H9 (cell line): ENCODE measurements around the gene PLXNA4. TPM values are rescaled to one million over a fixed set of nuclear protein-coding genes. Genes with fewer than 3 reads are reported as not detected.

Experiments
- DNase-seq: peaks from one replicate; pipeline ENCODE4 v3.0.0-alpha.2; 2017
- H2AFZ ChIP-seq: one replicate; pipeline ENCODE4 v1.6.1; 2013; ENCODE audit warnings: mild to moderate bottlenecking, low read length, control low read depth, moderate library complexity
- H2AK5ac ChIP-seq: 2 replicates; pipeline ENCODE4 v1.6.1; 2013; ENCODE audit warnings: low read length, control low read depth, mixed read lengths; ENCODE audit not compliant: insufficient read length
- H2BK120ac ChIP-seq: one replicate; pipeline ENCODE4 v1.6.1; 2013; ENCODE audit warnings: low read depth, mild to moderate bottlenecking, low read length, control low read depth, inconsistent platforms; ENCODE audit not compliant: poor library complexity, severe bottlenecking
- H2BK12ac ChIP-seq: 2 replicates; pipeline ENCODE4 v1.6.1; 2013; ENCODE audit warnings: low read length, control low read depth, mixed read lengths, low read depth; ENCODE audit not compliant: insufficient read length
- H2BK15ac ChIP-seq: 2 replicates; pipeline ENCODE4 v1.6.1; 2013; ENCODE audit warnings: low read depth, low read length, control low read depth
- H2BK20ac ChIP-seq: one replicate; pipeline ENCODE4 v1.6.1; 2013; ENCODE audit warnings: low read depth, mild to moderate bottlenecking, low read length, control low read depth, inconsistent platforms; ENCODE audit not compliant: poor library complexity, severe bottlenecking
- H2BK5ac ChIP-seq: 2 replicates; pipeline ENCODE4 v1.6.1; 2013; ENCODE audit warnings: low read length, control low read depth, mixed read lengths; ENCODE audit not compliant: insufficient read length
- H3K14ac ChIP-seq: 2 replicates; pipeline ENCODE4 v1.6.1; 2013; ENCODE audit warnings: low read length, control low read depth; ENCODE audit not compliant: insufficient read depth
- H3K18ac ChIP-seq: 2 replicates; pipeline ENCODE4 v1.6.1; 2013; ENCODE audit warnings: low read depth, mild to moderate bottlenecking, mixed read lengths, low read length, control low read depth; ENCODE audit not compliant: insufficient read length
- H3K23ac ChIP-seq: 2 replicates; pipeline ENCODE4 v1.6.1; 2013; ENCODE audit warnings: low read length, control low read depth, mixed read lengths, low read depth; ENCODE audit not compliant: insufficient read length
- H3K23me2 ChIP-seq: 2 replicates; pipeline ENCODE4 v1.6.1; 2013; ENCODE audit warnings: low read depth, mild to moderate bottlenecking, mixed read lengths, low read length, control low read depth; ENCODE audit not compliant: insufficient read length, poor library complexity, severe bottlenecking
- H3K27ac ChIP-seq: 2 replicates; pipeline ENCODE4 v1.5.1; 2013; ENCODE audit warnings: low read length, control low read depth, mixed read lengths, low read depth; ENCODE audit not compliant: insufficient read length
- H3K27me3 ChIP-seq: 2 replicates; pipeline ENCODE4 v1.6.1; 2013; ENCODE audit warnings: low read length, control low read depth, inconsistent platforms; ENCODE audit not compliant: insufficient read depth
- H3K4ac ChIP-seq: 2 replicates; pipeline ENCODE4 v1.6.1; 2013; ENCODE audit warnings: low read depth, mild to moderate bottlenecking, control low read depth, inconsistent platforms, low read length, moderate library complexity
- H3K4me1 ChIP-seq: 2 replicates; pipeline ENCODE4 v1.6.1; 2013; ENCODE audit warnings: low read length, control low read depth, inconsistent platforms; ENCODE audit not compliant: insufficient read depth
- H3K4me2 ChIP-seq: 2 replicates; pipeline ENCODE4 v1.6.1; 2013; ENCODE audit warnings: low read length, control low read depth, mixed read lengths; ENCODE audit not compliant: insufficient read length, insufficient read depth
- H3K56ac ChIP-seq: 2 replicates; pipeline ENCODE4 v1.6.1; 2013; ENCODE audit warnings: low read depth, mild to moderate bottlenecking, mixed read lengths, low read length, control low read depth; ENCODE audit not compliant: insufficient read length
- H3K79me1 ChIP-seq: 2 replicates; pipeline ENCODE4 v1.6.1; 2013; ENCODE audit warnings: low read depth, mild to moderate bottlenecking, moderate library complexity, low read length, control low read depth, inconsistent platforms; ENCODE audit not compliant: insufficient read depth, poor library complexity, severe bottlenecking
- H3K79me2 ChIP-seq: 2 replicates; pipeline ENCODE4 v1.6.1; 2013; ENCODE audit warnings: low read length, control low read depth, inconsistent platforms; ENCODE audit not compliant: insufficient read depth
- H3K9ac ChIP-seq: 2 replicates; pipeline ENCODE4 v1.6.1; 2013; ENCODE audit warnings: low read length, control low read depth, mixed read lengths; ENCODE audit not compliant: insufficient read length; ENCODE audit errors: extremely low read depth
- H3K9me3 ChIP-seq: one replicate; pipeline ENCODE4 v1.6.1; 2013; ENCODE audit warnings: low read depth, low read length, inconsistent platforms; ENCODE audit not compliant: control insufficient read depth
- H3T11ph ChIP-seq: one replicate; pipeline ENCODE4 v1.6.1; 2013; ENCODE audit warnings: mild to moderate bottlenecking, low read length, control low read depth, inconsistent platforms
- H4K20me1 ChIP-seq: one replicate; pipeline ENCODE4 v1.6.1; 2013; ENCODE audit not compliant: control insufficient read depth, insufficient read length, insufficient read depth
- H4K5ac ChIP-seq: 2 replicates; pipeline ENCODE4 v1.6.1; 2013; ENCODE audit warnings: low read depth, mild to moderate bottlenecking, mixed read lengths, low read length, control low read depth; ENCODE audit not compliant: insufficient read length
- H4K8ac ChIP-seq: replicated peaks from 2 replicates; pipeline ENCODE4 v1.6.1; 2013; ENCODE audit warnings: low read length, control low read depth, mixed read lengths, low read depth; ENCODE audit not compliant: insufficient read length
- H4K91ac ChIP-seq: 2 replicates; pipeline ENCODE4 v1.6.1; 2013; ENCODE audit warnings: low read depth, mild to moderate bottlenecking, moderate library complexity, mixed read lengths, low read length, control low read depth; ENCODE audit not compliant: insufficient read length
- H3K27ac Mint-ChIP-seq, 3 experiments: 2 replicates in 2 of 3; 3 replicates in 1 of 3; pipeline ENCODE4 v1.8.0; 2020 to 2021; ENCODE audit warnings: mixed read lengths in 3 of 3, mild to moderate bottlenecking in 1 of 3, moderate library complexity in 1 of 3
- H3K27me3 Mint-ChIP-seq: 2 replicates; pipeline ENCODE4 v1.8.0; 2021; ENCODE audit warnings: low read depth, mild to moderate bottlenecking, moderate library complexity, mixed read lengths
- H3K36me3 Mint-ChIP-seq, 3 experiments: 2 replicates in 2 of 3; 3 replicates in 1 of 3; pipeline ENCODE4 v1.8.0; 2020 to 2021; ENCODE audit warnings: low read depth in 3 of 3, mixed read lengths in 3 of 3; ENCODE audit not compliant: insufficient read depth in 1 of 3
- H3K4me1 Mint-ChIP-seq, 2 experiments: 2 replicates each; pipeline ENCODE4 v1.8.0; 2020; ENCODE audit warnings: mixed read lengths in 2 of 2
- H3K4me3 Mint-ChIP-seq, 2 experiments: 2 replicates in 1 of 2; 3 replicates in 1 of 2; pipeline ENCODE4 v1.8.0; 2020 to 2021; ENCODE audit warnings: mild to moderate bottlenecking in 2 of 2, mixed read lengths in 2 of 2, moderate library complexity in 1 of 2
- H3K9me3 Mint-ChIP-seq, 2 experiments: 2 replicates in 1 of 2; 3 replicates in 1 of 2; pipeline ENCODE4 v1.8.0; 2020; ENCODE audit warnings: mild to moderate bottlenecking in 2 of 2, mixed read lengths in 2 of 2, moderate library complexity in 1 of 2
- WGBS: extraction: QIAGEN DNeasy Blood & Tissue Kit; methylation state at CpG from one replicate; pipeline ENCODE4 v1.1.7; 2013; ENCODE audit warnings: missing lambda C conversion rate, low lambda C conversion rate, mixed read lengths; ENCODE audit not compliant: insufficient read length; ENCODE audit errors: extremely low coverage; 5-methylcytosine and 5-hydroxymethylcytosine counted together
- total RNA-seq: library from RNA; stranded (reverse); gene quantifications from 2 replicates; pipeline ENCODE4 v1.2.1, GENCODE V29; 2021
- TF ChIP-seq, protein P1 (sequence below): fragments of 200-600 bp; sonication (generic); conservative IDR thresholded peaks from 3 replicates; pipeline ENCODE4 v1.8.0; 2021; ENCODE audit warnings: antibody characterized with exemption, mild to moderate bottlenecking

Gene PLXNA4
- total RNA-seq, 1 experiment from 2014 or later: 0.35 TPM

DNA sequence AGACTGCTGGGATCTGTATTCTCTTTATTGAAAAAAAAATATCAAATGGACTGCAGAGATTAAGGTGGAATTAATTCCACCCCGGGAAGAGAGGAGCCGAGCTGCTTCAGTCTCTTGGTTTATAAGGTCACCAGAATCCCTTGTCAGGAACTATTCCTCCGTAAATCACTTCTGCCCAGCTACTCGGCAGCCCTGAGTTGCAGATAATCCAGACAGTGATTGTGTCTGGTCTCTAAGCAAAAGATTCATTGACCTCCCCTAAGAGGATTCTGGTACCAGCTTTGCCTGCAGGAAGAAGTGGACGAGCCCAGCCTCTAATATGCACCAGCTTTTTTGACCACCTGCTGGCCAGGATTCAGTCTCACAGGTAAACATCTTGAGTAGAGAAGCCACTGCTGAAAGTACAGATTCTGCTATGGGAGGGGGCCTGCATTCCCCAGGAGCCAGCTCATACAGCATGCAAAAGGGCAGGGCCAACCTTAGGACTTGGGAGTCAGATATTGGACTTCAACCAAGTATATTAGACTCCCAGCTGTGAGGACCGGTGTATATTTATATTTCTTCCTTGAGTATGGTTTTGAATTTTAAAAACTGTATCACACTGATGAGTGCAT is 27.1 kb upstream of the PLXNA4 start:
- no peaks in the 10 kb centered on the region for H3K79me1 ChIP-seq
- H3K4me3 Mint-ChIP-seq: no peak overlapping the region
- no peak overlapping the region for H3K27ac ChIP-seq
- no peak overlapping the region for H2BK5ac ChIP-seq
- H2BK20ac ChIP-seq: no peak overlapping the region
- no peaks in the 10 kb centered on the region for H3K23me2 ChIP-seq
- no peak overlapping the region for H3K14ac ChIP-seq
- no peak overlapping the region for H3K27ac Mint-ChIP-seq
- no peaks in the 10 kb centered on the region for H3K9me3 ChIP-seq
- no peak overlapping the region for H3T11ph ChIP-seq
- H3K23ac ChIP-seq: no peak overlapping the region
- H3K9ac ChIP-seq: no peak overlapping the region
- H2BK15ac ChIP-seq: no peak overlapping the region
- peaks cover 3% of the 10 kb centered on the region; the same call in 1 of the 2 replicates for H3K4me1 ChIP-seq
- H4K8ac ChIP-seq: no peak overlapping the region
- no peak overlapping the region for H3K56ac ChIP-seq
- no peak overlapping the region for H3K4me2 ChIP-seq
- H3K4ac ChIP-seq: no peak overlapping the region
- DNase-seq: no peak
- no peak overlapping the region for H4K5ac ChIP-seq
- H3K36me3 Mint-ChIP-seq: no peaks in the 10 kb centered on the region
- no peak overlapping the region for H2BK120ac ChIP-seq
- H3K9me3 Mint-ChIP-seq: no peaks in the 10 kb centered on the region
- H4K20me1 ChIP-seq: no peaks in the 10 kb centered on the region
- H2AK5ac ChIP-seq: no peak overlapping the region
- TF ChIP-seq, protein P1, sequence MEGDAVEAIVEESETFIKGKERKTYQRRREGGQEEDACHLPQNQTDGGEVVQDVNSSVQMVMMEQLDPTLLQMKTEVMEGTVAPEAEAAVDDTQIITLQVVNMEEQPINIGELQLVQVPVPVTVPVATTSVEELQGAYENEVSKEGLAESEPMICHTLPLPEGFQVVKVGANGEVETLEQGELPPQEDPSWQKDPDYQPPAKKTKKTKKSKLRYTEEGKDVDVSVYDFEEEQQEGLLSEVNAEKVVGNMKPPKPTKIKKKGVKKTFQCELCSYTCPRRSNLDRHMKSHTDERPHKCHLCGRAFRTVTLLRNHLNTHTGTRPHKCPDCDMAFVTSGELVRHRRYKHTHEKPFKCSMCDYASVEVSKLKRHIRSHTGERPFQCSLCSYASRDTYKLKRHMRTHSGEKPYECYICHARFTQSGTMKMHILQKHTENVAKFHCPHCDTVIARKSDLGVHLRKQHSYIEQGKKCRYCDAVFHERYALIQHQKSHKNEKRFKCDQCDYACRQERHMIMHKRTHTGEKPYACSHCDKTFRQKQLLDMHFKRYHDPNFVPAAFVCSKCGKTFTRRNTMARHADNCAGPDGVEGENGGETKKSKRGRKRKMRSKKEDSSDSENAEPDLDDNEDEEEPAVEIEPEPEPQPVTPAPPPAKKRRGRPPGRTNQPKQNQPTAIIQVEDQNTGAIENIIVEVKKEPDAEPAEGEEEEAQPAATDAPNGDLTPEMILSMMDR: no peak; the same call in 2 of the 3 replicates
- 0 out of 4 replicates have a peak, but pooled peaks cover 2 to 3% of the 10 kb centered on the region in 2 experiments for H3K4me1 Mint-ChIP-seq
- peaks cover 4% of the 10 kb centered on the region for H3K27me3 Mint-ChIP-seq
- no peak overlapping the region for H3K18ac ChIP-seq
- no peak overlapping the region for H2BK12ac ChIP-seq
- no CpG with 5 or more reads among the region's 6 CpGs for whole genome bisulfite sequencing
- H3K27me3 ChIP-seq: no peaks in the 10 kb centered on the region
- H3K79me2 ChIP-seq: no peaks in the 10 kb centered on the region
- no peak overlapping the region for H2AFZ ChIP-seq
- H4K91ac ChIP-seq: no peak overlapping the region
